GM21717 (cell line): Measurements from ENCODE around the gene PRR4.

Source experiments
- ATAC-seq: cut with Tn5 transposase; IDR thresholded peaks from one replicate; pipeline ENCODE4 v1.9.1; 2021; ENCODE audit warnings: mild to moderate bottlenecking, moderate library complexity; ENCODE audit not compliant: unreplicated experiment

PRR4 gene, protein sequence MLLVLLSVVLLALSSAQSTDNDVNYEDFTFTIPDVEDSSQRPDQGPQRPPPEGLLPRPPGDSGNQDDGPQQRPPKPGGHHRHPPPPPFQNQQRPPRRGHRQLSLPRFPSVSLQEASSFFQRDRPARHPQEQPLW

DNA sequence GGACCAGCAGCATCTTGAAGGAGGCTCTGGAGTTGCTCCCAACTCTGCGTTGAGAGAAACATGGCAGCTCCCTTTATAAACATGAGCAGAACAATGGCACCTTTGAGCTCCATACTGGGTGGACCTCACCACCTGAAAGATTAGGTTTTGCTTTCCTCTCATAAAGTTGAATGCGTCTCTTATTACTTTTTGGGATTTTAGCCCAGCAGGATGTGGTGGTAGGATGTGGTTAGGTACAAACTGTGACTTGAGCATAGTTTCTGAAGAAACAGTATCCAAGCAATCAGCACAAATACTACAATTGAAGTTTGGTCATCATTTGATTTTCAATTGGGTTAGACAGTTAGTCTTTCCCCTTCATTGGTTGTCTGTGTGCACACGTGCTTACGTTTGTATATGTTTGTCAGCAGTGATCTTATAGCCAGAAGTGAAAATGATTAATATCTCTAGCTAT lies at the start of gene PRR4:
TSS of gene PRR4 (minus strand) at position 51 of the 454 bp plus-strand sequence. CDS start at position 13, 38 bp downstream.
- ATAC-seq: no peak

DNA sequence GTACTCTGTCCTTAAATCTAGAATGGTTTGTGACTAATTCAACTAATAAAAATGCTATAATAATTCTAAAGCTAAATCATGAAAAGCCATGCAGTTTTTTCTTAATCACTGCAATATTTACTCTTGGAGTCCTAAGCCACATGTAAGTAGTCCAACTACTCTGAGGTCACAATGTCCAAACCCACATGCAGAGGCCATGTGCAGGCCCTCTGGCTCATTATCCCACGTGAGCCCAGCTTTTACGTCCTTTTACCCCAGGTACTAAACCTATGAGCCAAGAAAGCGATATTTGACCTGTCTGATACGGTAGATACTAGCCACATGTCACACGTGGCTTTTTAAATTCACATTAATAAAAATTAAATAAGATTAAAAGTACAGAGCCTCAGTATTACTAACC lies 47.6 kb upstream of the PRR4 start:
- ATAC-seq: no peak

DNA sequence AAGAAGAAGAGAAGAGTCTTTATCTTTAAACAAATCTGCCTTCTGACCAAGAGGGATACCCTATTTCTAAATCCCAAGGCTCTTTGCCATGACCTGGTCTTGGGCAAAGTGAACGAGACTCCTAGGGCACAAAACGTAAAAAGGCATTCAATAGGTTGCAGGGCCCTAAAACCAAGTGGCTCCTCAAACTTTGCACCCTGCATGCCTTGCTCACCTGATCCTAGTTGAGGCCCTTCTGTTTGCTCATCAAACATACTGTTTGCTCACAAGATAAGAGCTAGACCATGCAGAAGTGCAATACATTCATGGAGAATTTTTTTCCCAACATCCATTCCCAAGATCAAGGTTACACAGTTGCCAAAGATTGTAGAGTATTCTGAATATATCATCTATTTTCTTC lies 42.7 kb upstream of the PRR4 start:
- ATAC-seq: no peak

DNA sequence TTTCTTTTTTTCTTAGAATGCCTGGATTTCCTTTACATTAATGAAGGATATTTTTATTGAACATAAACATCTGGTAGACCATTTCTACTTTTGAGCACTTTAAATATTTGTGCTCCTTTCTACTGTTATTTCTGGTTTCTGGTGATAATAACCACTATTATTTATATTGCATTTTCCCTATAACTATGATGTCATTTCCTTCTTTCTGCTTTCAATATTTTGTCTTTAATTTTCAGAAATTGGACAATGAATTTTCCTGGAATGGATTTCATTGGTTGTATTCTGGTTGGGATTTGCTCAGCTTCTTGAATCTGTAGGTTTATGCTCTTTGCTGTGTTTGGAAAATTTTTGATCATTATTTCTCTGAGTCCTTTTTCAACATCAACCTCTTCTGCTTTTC lies 40.0 kb upstream of the PRR4 start:
- no peak for ATAC-seq

DNA sequence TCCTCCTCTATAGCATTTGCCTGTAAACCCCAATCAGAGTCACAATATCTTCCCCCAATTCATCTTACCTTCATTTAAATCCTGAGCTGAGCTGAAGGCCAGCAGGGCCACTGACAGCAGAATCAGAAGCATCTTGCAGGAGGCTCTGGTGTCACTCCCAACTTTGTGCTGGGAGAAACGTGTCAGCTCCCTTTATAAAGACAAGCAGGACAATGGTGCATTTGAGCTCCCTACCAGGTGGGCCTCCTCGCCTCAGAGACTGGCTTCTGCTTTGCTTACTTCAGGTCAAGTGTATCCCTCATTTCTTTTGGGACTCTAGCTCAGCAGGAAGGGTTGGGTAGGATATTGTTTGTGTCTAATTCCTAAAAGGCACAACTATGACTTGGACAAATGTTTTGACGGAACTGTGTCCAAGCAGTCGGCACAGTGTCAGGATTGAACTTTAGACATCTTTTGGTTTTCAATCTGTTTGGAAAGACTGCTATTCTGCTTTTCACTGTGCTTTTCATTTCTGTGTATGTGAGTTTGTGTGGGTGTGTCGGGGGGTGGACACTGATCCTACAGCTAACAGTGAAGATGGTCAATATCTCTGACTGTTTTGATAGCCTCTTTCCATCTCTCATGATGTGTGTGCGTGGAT lies 34.9 kb upstream of the PRR4 start, which contains the start of gene PRH1:
TSS of gene PRH1 (minus strand) at position 170 of the 640 bp plus-strand sequence. CDS start at position 132, 38 bp downstream.
- ATAC-seq: no peak

DNA sequence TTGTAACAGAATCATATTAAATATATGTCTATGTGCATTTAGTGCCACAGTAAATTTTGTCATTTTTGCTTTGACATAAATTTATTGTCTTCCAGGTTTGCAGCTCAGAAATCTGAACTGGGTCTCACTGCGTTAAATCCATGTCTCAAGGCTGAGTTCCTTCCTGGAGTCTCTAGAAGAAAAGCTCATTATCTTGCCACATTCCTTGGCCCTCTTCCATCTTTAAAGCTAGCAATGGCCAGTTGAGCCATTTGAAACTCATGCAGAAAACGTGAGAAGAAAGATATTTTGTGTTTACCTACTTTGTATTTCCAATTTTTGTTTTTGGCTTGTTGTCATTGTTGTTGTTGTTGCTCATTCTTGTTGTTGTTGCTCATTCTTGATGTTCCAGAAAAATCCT lies 24.1 kb upstream of the PRR4 start:
- no peak for ATAC-seq

DNA sequence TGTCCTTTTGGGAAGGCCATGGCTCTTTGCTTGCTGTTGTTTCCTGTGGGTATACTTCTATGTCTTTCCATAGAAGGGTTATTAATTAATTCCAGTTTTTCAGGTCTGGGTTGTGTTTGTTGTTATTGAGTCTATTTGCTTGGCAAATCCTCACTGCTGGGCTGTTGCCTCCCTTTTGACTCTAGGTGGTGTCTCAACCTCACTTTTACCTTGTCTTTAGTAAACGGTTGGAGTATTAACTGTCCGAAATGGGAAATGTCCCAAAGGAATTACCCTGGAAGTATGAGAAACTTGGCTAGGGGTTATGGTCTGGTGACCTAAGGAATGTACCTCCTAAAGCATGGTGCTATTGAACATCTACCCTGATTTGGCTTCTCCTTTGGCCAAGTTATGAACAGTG lies 18.1 kb upstream of the PRR4 start:
- no peak for ATAC-seq

DNA sequence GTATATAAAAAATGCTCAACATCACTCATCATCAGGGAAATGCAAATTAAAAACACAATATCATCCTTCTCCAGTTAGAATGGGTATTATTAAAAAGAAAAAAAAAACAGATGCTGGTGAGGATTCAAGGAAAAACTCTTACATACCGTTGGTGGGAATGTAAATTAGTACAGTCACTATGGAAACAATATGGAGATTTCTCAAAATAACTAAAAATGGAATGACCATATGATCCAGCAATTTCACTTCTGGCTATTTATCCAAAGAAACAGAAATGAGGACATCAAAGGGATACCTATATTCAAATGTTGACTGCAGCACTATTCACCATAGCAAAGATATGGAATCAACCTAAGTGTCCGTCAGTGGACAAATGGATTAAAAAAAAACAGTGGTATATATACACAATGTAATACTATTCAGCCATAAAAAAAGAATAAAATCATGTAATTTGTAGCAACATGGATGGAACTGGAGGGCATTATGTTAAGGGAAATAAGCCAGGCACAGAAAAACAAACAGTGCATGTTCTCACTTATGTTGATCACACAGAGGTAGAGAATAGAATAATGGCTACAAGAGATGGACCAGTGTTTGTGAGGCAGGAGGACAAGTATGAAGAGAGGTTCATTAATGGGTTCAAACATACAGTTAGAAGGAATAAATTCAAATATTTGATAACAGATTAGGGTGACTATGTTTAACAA lies 14.4 kb upstream of the PRR4 start:
- ATAC-seq: no peak

DNA sequence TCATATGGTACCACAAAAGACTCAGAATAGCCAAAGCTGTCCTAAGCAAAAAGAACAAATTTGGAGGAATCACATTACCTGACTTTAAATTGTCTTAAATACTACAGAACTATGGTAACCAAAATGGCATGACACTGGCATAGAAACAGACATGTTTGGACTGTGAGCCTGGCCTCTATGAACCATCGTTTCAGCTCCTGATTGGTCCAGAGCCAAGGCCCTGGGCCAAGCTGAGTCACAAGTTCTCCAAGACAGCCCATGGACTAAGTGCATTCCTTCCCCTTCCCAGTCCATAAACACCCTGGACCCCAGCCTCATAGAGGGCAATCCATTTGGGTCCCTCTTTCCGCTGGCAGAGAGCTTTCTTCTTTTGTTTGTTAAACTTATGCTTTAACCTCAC lies 12.1 kb upstream of the PRR4 start:
- no peak for ATAC-seq

DNA sequence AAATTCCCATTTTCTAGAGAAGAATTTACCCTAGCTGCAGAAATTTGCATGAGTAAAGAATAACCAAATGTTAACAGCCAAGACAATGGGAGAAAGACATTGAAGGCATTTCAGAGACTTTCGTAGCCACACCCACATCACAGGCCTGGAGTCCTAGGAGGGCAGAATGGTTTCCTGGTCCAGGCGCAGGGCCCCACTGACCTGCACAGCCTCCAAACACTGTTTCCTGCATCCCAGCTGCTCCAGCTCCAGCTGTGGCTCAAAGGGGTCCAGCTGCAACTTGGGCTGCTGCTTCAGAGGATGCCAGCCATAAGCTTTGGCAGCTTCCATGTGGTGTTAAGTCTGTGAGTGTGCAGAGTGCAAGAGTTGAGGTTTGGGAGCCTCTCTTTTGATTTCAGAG lies 6.5 kb upstream of the PRR4 start:
- ATAC-seq: no peak

DNA sequence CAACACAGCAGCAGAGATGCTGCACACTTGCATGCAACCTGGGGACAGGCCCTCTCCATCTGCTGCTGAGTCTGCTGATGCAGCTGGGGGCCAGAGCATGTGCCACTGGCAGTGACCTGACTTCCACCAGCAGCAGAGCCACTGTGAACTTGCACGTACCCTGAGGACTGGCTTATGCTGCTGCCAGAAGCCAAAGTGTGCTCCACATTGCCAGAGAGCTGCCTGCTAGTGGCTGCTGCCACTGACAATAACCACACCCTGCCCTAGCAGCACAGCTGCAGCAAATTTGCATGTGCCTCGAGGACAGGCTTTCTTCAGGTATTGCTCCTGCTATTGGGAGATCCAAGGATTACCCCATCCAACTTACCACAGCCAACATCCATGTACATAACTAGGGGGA lies 4.5 kb upstream of the PRR4 start:
- ATAC-seq: no peak

DNA sequence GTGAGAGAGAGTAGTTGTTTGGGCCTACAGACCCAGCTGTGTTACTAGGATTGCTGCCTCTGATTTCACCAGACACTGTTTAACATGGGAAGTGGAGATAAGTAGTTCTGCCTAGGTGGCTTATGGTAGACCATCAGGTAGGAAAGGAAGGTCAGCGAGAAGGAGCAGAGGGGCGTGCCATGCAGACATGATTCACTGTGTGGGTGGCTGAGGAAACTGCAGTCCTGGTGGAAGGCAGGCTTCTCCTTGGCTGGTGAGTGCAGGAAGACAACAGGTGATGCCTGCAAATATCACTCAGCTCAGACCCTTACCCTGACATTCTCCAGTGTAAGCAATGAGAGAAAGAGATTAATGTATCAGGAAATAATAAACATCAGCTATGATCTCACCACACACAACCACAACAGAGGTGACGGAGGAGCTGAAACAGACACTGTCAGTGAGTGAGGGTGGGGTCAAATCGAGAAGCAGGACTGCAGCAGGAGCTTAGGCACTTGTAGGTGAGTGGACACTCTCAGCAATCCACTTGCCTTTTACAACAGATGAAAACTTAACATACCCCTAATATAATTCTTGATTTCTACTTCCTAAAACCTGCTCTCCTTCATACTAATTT lies 2.1 kb upstream of the PRR4 start:
- no peak for ATAC-seq

DNA sequence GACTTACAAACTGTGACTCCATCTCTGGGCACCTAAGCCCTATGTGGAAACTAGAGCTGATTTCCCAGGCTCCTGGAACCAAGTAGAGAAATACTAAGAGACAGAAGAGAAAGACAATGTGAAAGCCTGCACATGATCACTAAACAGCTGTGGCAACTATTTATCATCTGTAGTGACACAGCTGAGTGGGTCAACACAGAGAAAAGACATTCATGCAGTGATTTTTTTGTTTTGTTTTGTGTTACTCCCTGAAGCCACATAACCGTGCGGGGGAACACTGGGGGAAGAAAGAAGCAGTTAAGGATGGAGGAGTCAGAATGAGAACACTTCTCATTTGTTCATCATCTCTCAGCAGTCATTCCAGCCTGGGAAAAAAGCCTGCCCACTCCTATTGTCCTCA lies 1.5 kb downstream of the PRR4 start:
- no peak for ATAC-seq

DNA sequence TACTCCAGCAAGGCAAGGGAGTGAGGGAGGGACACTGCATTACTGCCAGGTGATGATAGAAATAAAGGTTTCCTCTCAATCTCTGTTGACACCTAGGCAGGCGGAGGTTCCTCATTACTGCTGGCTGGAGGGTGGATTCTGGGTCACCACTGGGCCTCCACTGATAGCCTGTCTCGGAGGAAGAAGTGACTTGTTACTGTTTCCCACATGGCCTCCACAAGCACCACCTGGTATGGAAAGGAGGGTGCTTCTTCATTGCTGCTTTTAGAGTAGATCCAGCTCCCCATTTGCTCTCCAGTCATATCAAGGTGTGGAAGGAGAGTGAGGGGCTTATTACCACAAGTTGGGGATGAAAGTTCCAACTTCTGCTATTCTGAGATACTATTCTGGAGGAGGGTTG lies 6.4 kb downstream of the PRR4 start:
- no peak for ATAC-seq

DNA sequence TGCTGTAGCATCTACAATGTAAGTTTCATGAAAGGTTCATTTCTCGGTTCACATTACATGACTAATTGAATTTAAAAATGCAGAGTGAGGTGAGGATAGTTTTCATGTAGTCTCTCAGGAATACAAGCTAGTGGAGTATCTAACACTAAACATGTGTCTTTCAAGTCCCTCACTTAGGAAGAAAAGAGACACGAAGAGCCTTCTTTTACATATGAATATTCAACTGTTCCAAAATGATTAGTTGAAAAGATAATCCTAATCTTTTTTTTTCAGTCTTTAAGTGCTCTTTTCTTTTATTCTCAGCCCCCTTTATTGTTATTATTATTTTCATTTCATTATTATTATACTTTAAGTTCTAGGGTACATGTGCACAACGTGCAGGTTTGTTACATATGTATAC lies 10.8 kb downstream of the PRR4 start:
- ATAC-seq: no peak

DNA sequence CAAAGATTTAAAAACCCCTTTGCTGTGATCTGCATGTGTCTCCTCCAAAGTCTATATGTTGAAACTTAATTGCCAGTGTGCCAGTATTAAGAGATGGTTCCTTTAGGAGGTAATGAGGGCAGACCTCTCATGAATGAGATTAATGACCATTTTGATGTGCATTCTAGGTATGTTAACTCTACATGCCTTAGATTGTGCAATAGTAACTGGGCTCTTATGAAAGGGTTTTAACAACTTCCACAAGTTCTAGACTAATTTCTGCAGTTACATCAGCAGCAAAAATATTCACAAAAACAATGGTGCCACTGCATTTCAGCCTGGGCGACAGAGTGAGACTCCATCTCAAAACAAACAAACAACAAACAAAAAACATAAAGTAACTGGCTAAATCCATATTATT lies 19.3 kb downstream of the PRR4 start:
- no peak for ATAC-seq

DNA sequence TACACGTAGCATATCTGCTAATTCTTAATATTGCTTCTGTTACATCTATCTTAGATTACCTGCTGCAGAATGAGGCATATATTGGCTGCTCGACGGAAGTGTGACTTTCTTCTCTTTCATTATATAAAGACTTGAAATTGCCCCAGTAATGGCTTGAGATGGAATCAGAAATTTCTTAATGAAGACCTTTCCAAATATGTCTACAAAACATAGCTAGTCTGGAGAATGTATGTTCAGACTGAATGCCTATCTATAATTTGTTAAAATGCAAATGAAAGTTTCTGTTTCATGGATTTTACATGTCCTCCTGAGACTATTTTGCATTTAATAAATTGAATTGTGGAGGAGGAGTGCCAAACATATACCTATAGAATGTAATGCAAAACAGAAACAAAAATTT lies 23.0 kb downstream of the PRR4 start, which contains the start of gene TAS2R10:
TSS of gene TAS2R10 (minus strand) at position 101 of the 400 bp plus-strand sequence. CDS start at position 12, 89 bp downstream.
- no peak for ATAC-seq

DNA sequence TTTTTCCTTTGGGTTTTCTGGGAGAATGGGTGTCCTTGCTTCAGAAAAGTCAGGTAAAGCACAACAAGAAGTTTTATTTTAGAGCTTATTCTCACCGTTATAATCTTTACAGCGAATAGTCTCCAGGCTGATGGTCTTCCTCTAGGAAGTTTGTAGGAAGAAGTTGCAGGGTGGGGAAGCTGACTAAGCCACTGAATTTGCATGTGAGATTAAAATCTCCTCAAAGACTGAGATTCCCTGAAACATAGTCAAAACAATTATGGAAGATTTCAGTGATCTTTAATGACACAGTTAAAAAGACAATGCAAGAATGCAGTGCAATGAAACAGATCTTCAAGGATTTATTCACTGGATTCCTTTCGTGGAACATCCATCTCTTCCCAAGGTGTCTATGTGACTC lies 24.3 kb downstream of the PRR4 start:
- no peak for ATAC-seq

DNA sequence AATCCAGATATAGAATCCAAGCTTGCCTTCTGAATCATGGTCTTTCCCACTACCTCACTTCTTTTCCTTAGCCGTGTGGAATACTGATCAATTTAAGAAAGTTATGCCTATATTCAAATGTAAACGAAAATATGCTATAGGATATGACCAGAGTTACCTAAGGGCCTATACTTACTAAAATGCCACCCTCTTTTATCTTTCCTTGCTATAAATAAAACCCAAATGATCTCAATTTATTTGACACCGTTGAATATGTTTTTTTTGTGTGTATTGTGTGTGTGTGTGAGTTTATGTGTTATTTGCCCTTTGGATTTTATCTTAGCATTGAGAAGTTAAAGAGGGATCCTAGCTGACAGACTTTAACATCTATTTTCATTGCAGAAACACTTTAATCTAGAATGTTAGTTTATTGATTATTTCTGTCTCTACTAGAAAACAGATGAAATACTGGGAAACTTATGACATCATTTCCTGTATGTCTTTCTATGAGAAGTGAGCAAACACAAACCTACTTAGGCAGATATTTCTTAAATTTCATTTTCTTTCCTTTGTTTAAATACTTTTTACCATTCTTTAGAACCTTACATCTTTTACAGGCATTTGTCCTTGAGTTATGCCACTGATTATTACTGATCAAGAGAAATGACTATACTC lies 37.3 kb downstream of the PRR4 start:
- no peak for ATAC-seq

DNA sequence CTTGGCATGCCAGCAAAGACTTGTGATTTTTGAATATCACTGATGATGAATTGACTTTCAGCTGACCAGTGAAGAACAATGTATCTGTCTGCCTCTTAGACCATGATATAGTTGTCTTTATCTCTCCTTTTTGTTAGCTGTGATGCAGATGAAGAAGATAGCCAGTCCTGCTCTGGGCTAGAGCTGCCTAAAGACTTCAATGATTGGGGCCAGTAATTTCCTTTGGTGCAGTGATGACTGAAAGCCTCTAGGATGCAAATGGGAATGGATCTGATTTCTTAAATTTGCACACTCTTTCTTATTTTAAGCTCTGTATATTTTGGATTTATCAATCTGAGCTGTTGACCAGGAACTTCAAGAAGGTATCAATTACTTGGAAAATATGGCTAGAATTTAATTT lies 39.2 kb downstream of the PRR4 start, which contains the start of gene TAS2R9:
TSS of gene TAS2R9 (minus strand) at position 101 of the 400 bp plus-strand sequence. CDS start at position 8, 93 bp downstream.
- ATAC-seq: no peak

DNA sequence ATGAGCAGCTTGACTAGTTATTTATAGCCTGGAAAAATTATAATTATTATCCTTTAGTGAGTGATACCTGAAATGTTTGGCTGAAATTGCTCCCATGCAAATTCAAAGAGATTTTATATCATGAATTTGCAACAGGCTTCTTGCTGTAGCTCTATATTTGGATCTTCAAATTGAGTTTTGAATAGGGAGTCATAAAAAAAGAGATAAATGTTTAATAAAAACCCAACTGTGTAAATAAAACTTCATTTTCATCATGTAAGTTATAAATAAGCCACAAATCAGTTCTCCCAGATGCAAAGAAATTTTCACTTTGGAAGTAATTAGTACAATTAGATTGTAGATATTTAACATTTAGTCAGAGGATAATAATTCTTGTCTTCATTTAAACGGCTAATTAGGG lies 42.1 kb downstream of the PRR4 start, which contains the start of gene TAS2R8:
TSS of gene TAS2R8 (minus strand) at position 101 of the 400 bp plus-strand sequence. CDS start 306 bp downstream, outside the sequence.
- ATAC-seq: no peak
